Endothelial cell of umbilical vein (primary cell): Measurements from ENCODE around the gene PITPNB. TPM values are rescaled to one million over a fixed set of nuclear protein-coding genes. Genes with fewer than 3 reads are reported as not detected.

Experiments used
- BruUV-seq: library from RNA; stranded (reverse); fragments of 400-500 nt; replicated peaks from 2 replicates; lab custom pipeline; 2021; lab: Mats Ljungman, UMichigan
- CTCF ChIA-PET: fragments of 300-600, 350-600 bp; sonication (Branson Sonifier 250); formaldehyde crosslinking; loops from one replicate; lab custom pipeline; 2021; ENCODE audit warnings: antibody characterized with exemption, inconsistent platforms; lab: Charles Lee
- POLR2A ChIA-PET: fragments of 300-600, 350-600 bp; sonication (Branson Sonifier 250); formaldehyde crosslinking; loops from one replicate; lab custom pipeline; 2021; ENCODE audit warnings: antibody characterized with exemption, inconsistent platforms; lab: Charles Lee
- DNase-seq: peaks from one replicate; pipeline ENCODE4 v3.0.0-alpha.2; 2011; ENCODE audit warnings: low read depth, low spot score
- FAIRE-seq: peaks from 2 replicates; lab custom pipeline; 2011; peaks lifted over from hg19 to GRCh38; lab: Jason Lieb, UNC
- H2AFZ ChIP-seq: 2 replicates; pipeline ENCODE4 v1.6.0; 2012; ENCODE audit warnings: low read depth, low read length, control low read depth, inconsistent platforms
- H3K27ac ChIP-seq: 2 replicates; pipeline ENCODE4 v1.5.1; 2011; ENCODE audit warnings: low read depth, mild to moderate bottlenecking, control low read depth, low read length, moderate library complexity; ENCODE audit not compliant: insufficient read depth
- H3K27me3 ChIP-seq, 2 experiments: 2 replicates each; pipeline versions ENCODE4 v1.6.0 to v1.6.1; 2011; ENCODE audit warnings: low read length in 2 of 2, mixed read lengths in 1 of 2; ENCODE audit not compliant: control insufficient read depth in 2 of 2, insufficient read depth in 2 of 2
- H3K36me3 ChIP-seq, 2 experiments: 2 replicates in 1 of 2; 3 replicates in 1 of 2; pipeline ENCODE4 v1.5.1; 2011; ENCODE audit warnings: low read length in 2 of 2, mild to moderate bottlenecking in 1 of 2, moderate library complexity in 1 of 2; ENCODE audit not compliant: control insufficient read depth in 2 of 2, insufficient read depth in 2 of 2; ENCODE audit errors: extremely low read depth in 1 of 2
- H3K4me1 ChIP-seq: 3 replicates; pipeline ENCODE4 v1.5.1; 2011; ENCODE audit warnings: mild to moderate bottlenecking, low read length; ENCODE audit not compliant: control insufficient read depth, insufficient read depth; ENCODE audit errors: extremely low read depth
- H3K4me2 ChIP-seq: 2 replicates; pipeline ENCODE4 v1.6.1; 2011; ENCODE audit warnings: low read length, control low read depth, mixed read lengths; ENCODE audit not compliant: insufficient read depth
- H3K4me3 ChIP-seq, 3 experiments: fragments of 200-600 bp in 1 of 3; sonication (generic), shearing (Covaris generic) in 1 of 3; replicated peaks in 1 of 3; 2 replicates each; pipeline ENCODE4 v1.5.1; 2011 to 2016; ENCODE audit warnings: control low read depth in 3 of 3, low read length in 3 of 3, mild to moderate bottlenecking in 2 of 3, inconsistent platforms in 1 of 3, low read depth in 1 of 3, moderate library complexity in 1 of 3; ENCODE audit not compliant: insufficient read depth in 1 of 3
- H3K79me2 ChIP-seq: 2 replicates; pipeline ENCODE4 v1.6.0; 2012; ENCODE audit warnings: low read length, inconsistent platforms; ENCODE audit not compliant: control insufficient read depth, insufficient read depth
- H3K9ac ChIP-seq: replicated peaks from 2 replicates; pipeline ENCODE3; 2011; ENCODE audit warnings: low read length, control low read depth; ENCODE audit not compliant: insufficient read depth; ENCODE audit errors: extremely low read depth
- H3K9me1 ChIP-seq: replicated peaks from 3 replicates; pipeline ENCODE4 v1.6.0; 2011; ENCODE audit warnings: mild to moderate bottlenecking, low read length; ENCODE audit not compliant: control insufficient read depth, insufficient read depth; ENCODE audit errors: extremely low read depth
- H3K9me3 ChIP-seq: replicated peaks from 2 replicates; pipeline ENCODE4 v1.5.1; 2012; ENCODE audit warnings: low read length, inconsistent platforms; ENCODE audit not compliant: control insufficient read depth, insufficient read depth
- H4K20me1 ChIP-seq: replicated peaks from 2 replicates; pipeline ENCODE3; 2011; ENCODE audit warnings: mild to moderate bottlenecking, low read length; ENCODE audit not compliant: control insufficient read depth, insufficient read depth; ENCODE audit errors: extremely low read depth
- CTCF ChIP-seq, 2 donors: IDR thresholded peaks; 1 replicate in 1 of 2; 2 replicates in 1 of 2; pipeline ENCODE4 v1.5.1; 2011; ENCODE audit warnings: low read length in 2 of 2, mild to moderate bottlenecking in 2 of 2, moderate library complexity in 2 of 2, control low read depth in 1 of 2, inconsistent platforms in 1 of 2, low read depth in 1 of 2; ENCODE audit not compliant: insufficient read depth in 1 of 2; ENCODE audit errors: extremely low read depth in 1 of 2
- EZH2 ChIP-seq: IDR thresholded peaks from 2 replicates; pipeline ENCODE4 v1.6.1; 2012; ENCODE audit warnings: borderline replicate concordance, low read depth, mild to moderate bottlenecking, moderate library complexity, low read length, inconsistent platforms; ENCODE audit not compliant: severe bottlenecking
- FOS ChIP-seq: IDR thresholded peaks from 2 replicates; pipeline ENCODE4 v1.6.1; 2011; ENCODE audit warnings: mild to moderate bottlenecking, low read length, moderate library complexity, borderline replicate concordance; ENCODE audit not compliant: insufficient read depth
- GATA2 ChIP-seq: IDR thresholded peaks from 2 replicates; pipeline ENCODE4 v1.7.0; 2011; ENCODE audit warnings: low read depth, mild to moderate bottlenecking, moderate library complexity, mixed read lengths, low read length; ENCODE audit not compliant: insufficient read length, insufficient read depth
- JUN ChIP-seq: IDR thresholded peaks from 2 replicates; pipeline ENCODE4 v1.6.1; 2011; ENCODE audit warnings: borderline replicate concordance, low read depth; ENCODE audit not compliant: insufficient read length, insufficient read depth
- MYC ChIP-seq: IDR thresholded peaks from one replicate; pipeline ENCODE4 v1.6.1; 2011; ENCODE audit warnings: mild to moderate bottlenecking, low read depth, low read length
- POLR2A ChIP-seq: IDR thresholded peaks from 2 replicates; pipeline ENCODE4 v1.6.1; 2012; ENCODE audit warnings: low read depth, mild to moderate bottlenecking, control low read depth, low read length
- POLR2AphosphoS5 ChIP-seq: IDR thresholded peaks from 2 replicates; pipeline ENCODE4 v1.6.1; 2012; ENCODE audit warnings: low read depth, mild to moderate bottlenecking, control low read depth, low read length, moderate library complexity; ENCODE audit not compliant: insufficient read depth
- dilution Hi-C: fragments of 300-500 bp; cut with MboI; formaldehyde crosslinking; loops from one replicate; pipeline ENCODE4 v1.15.0; 2019; ENCODE audit warnings: low sequenced_read_pairs; ENCODE audit not compliant: extremely low pct_ligation_motif_present
- intact Hi-C: fragments of 100-400 bp; cut with micrococcal nuclease; formaldehyde crosslinking; loops from one replicate; pipeline ENCODE4 v1.10.0; 2022
- polyA plus RNA-seq, 4 experiments: library from polyadenylated mRNA; depleted of rRNA in 3 of 4; stranded (reverse) in 3 of 4; unstranded in 1 of 4; fragments of >200 nt; gene quantifications; 2 replicates each; pipeline versions ENCODE4 v1.2.1 to v1.2.3, GENCODE V29; 2011 to 2012; ENCODE audit warnings: missing spikeins in 1 of 4
- total RNA-seq: library from RNA; stranded (reverse); gene quantifications from 2 replicates; pipeline ENCODE4 v1.2.3, GENCODE V29; 2021
- TF ChIP-seq, protein P1 (sequence below): IDR thresholded peaks from 2 replicates; pipeline ENCODE4 v1.6.1; 2011; ENCODE audit not compliant: insufficient read depth, insufficient read length

PITPNB gene
- total and polyA plus RNA-seq, 2 donors (not counting 3 experiments of a cell fraction or from before 2014, with no cell fraction given): 29.7 to 108 TPM

DNA sequence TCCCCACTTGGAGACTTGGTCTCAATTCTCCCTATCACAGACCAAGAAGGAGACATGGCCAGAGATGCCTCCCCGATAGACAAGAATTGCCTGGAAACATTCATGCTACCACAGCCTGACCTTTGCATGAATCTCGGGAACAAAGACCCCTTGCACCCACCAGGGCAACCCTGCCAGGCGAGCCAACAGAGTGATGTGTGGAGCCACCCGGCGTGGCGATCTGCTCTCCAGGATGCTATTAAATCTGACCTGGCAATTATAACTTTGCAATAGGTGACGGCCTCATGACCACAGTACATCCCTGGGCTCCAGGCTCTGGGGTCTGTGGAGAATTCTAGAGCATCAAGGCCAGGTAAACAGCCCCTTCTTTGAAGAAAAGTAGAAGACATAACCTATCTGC is 86.5 kb downstream of the PITPNB start:
- dilution Hi-C loops (no loop called here), intact Hi-C loops (no loop called here)
- no peaks in the 10 kb centered on the region for H3K79me2 ChIP-seq
- no peak overlapping the region for H3K4me2 ChIP-seq
- POLR2A ChIA-PET: no interaction called here
- H3K36me3 ChIP-seq: no peaks in the 10 kb centered on the region
- FAIRE-seq (no peak), DNase-seq (no peak)
- TF ChIP-seq, protein P1, sequence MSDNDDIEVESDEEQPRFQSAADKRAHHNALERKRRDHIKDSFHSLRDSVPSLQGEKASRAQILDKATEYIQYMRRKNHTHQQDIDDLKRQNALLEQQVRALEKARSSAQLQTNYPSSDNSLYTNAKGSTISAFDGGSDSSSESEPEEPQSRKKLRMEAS: no peak
- TF ChIP-seq JUN (no peak), FOS (no peak), POLR2AphosphoS5 (no peak), POLR2A (no peak), EZH2 (no peak), MYC (no peak), GATA2 (no peak), CTCF (IDR thresholded peaks at IDR 0.05; ENCODE audit: extremely low read depth in 1 of 2, insufficient read depth in 1 of 2, low read depth in 1 of 2, low read length in 2 of 2) (no peak)
- no peaks in the 10 kb centered on the region for H3K4me1 ChIP-seq
- H3K4me3 ChIP-seq: no peak overlapping the region
- H3K9me1 ChIP-seq: no peaks in the 10 kb centered on the region
- no peaks in the 10 kb centered on the region for H3K27me3 ChIP-seq
- H3K9ac ChIP-seq: no peak overlapping the region
- BruUV-seq: no TSS peak
- no peaks in the 10 kb centered on the region for H4K20me1 ChIP-seq
- no peak overlapping the region for H3K27ac ChIP-seq
- H2AFZ ChIP-seq: no peak overlapping the region
- H3K9me3 ChIP-seq: no peaks in the 10 kb centered on the region
- CTCF ChIA-PET: no interaction called here
